ENCODE results near the gene EFCAB14.

The EFCAB14 gene

GRCh38 chr1:46646844-46647243 lies 72.1 kb downstream of the EFCAB14 start:
- Histone ChIP-seq H3K27me3 (replicated peaks; ENCODE audit: control insufficient read depth, insufficient read depth, low read length) (no peaks in the 10 kb centered on the region), H3K36me3 (ENCODE audit: control insufficient read depth, insufficient read depth, low read length) (no peaks in the 10 kb centered on the region; the same call in 1 of the 2 replicates), H3K4me3 (replicated peaks; ENCODE audit: low read depth, low read length) (no peak overlapping the region)
- no peak for DNase-seq (ENCODE audit: extremely low read depth, insufficient read length)
- TF ChIP-seq, protein P1, sequence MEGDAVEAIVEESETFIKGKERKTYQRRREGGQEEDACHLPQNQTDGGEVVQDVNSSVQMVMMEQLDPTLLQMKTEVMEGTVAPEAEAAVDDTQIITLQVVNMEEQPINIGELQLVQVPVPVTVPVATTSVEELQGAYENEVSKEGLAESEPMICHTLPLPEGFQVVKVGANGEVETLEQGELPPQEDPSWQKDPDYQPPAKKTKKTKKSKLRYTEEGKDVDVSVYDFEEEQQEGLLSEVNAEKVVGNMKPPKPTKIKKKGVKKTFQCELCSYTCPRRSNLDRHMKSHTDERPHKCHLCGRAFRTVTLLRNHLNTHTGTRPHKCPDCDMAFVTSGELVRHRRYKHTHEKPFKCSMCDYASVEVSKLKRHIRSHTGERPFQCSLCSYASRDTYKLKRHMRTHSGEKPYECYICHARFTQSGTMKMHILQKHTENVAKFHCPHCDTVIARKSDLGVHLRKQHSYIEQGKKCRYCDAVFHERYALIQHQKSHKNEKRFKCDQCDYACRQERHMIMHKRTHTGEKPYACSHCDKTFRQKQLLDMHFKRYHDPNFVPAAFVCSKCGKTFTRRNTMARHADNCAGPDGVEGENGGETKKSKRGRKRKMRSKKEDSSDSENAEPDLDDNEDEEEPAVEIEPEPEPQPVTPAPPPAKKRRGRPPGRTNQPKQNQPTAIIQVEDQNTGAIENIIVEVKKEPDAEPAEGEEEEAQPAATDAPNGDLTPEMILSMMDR (IDR thresholded peaks at IDR 0.05; ENCODE audit: insufficient read depth, low read length, poor library complexity, severe bottlenecking) = no peak

DNA sequence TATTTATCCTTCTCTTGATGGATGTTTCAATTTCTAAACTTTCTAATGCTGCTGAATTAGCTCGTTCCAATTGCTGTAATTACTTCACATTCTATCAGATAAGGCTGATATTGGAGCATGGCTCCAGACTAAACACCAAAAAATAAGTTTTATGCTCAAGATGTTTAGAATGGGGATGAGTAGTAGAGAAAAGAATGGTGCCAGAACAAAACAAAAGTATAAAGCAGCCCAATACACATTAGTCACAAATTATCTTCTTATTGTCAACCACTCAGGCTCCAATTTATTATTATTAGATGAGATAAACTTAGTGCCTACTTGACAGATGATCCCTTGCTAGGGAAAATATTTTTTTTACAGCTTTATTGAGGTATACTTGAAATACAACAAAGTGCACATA lies 72.6 kb downstream of the EFCAB14 start:
- Histone ChIP-seq H3K36me3 (ENCODE audit: control insufficient read depth, insufficient read depth, low read length) (no peaks in the 10 kb centered on the region; the same call in 1 of the 2 replicates), H3K4me3 (replicated peaks; ENCODE audit: low read depth, low read length) (no peak overlapping the region), H3K27me3 (replicated peaks; ENCODE audit: control insufficient read depth, insufficient read depth, low read length) (no peaks in the 10 kb centered on the region)
- TF ChIP-seq, protein P1 (IDR thresholded peaks at IDR 0.05; ENCODE audit: insufficient read depth, low read length, poor library complexity, severe bottlenecking) = no peak
- no peak for DNase-seq (ENCODE audit: extremely low read depth, insufficient read length)

DNA sequence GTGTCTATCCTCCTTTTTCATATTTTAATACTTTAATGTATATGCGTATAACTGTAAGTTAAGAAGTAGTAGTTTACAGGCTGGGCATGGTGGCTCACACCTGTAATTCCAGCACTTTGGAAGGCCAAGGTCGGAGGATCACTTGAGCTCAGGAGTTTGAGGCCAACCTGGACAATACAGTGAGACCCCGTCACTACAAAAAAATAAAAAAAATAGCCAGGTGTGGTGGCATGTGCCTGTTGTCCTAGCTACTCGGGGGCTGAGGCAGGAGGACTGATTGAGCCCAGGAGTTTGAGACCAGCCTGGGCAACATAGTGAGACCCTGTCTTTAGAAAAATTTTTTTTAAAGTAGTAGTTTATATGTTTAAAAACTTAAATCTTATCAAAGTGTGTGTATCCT lies 73.1 kb downstream of the EFCAB14 start:
- DNase-seq (ENCODE audit: extremely low read depth, insufficient read length) = no peak
- Histone ChIP-seq H3K4me3 (replicated peaks; ENCODE audit: low read depth, low read length) (no peak overlapping the region), H3K36me3 (ENCODE audit: control insufficient read depth, insufficient read depth, low read length) (no peaks in the 10 kb centered on the region; the same call in 1 of the 2 replicates), H3K27me3 (replicated peaks; ENCODE audit: control insufficient read depth, insufficient read depth, low read length) (no peaks in the 10 kb centered on the region)
- TF ChIP-seq, protein P1 (IDR thresholded peaks at IDR 0.05; ENCODE audit: insufficient read depth, low read length, poor library complexity, severe bottlenecking) = no peak

- TF ChIP-seq, protein P1 (IDR thresholded peaks at IDR 0.05; ENCODE audit: insufficient read depth, low read length, poor library complexity, severe bottlenecking) = no peak
- no peak overlapping the region for H3K4me3 ChIP-seq (replicated peaks; ENCODE audit: low read depth, low read length)
- H3K27me3 ChIP-seq (replicated peaks; ENCODE audit: control insufficient read depth, insufficient read depth, low read length) = no peaks in the 10 kb centered on the region
- H3K36me3 ChIP-seq (ENCODE audit: control insufficient read depth, insufficient read depth, low read length) = no peaks in the 10 kb centered on the region; the same call in 1 of the 2 replicates
- no peak for DNase-seq (ENCODE audit: extremely low read depth, insufficient read length)
These were observed 75.5 kb downstream of the EFCAB14 start for GRCh38 chr1:46643368-46643775.

DNA sequence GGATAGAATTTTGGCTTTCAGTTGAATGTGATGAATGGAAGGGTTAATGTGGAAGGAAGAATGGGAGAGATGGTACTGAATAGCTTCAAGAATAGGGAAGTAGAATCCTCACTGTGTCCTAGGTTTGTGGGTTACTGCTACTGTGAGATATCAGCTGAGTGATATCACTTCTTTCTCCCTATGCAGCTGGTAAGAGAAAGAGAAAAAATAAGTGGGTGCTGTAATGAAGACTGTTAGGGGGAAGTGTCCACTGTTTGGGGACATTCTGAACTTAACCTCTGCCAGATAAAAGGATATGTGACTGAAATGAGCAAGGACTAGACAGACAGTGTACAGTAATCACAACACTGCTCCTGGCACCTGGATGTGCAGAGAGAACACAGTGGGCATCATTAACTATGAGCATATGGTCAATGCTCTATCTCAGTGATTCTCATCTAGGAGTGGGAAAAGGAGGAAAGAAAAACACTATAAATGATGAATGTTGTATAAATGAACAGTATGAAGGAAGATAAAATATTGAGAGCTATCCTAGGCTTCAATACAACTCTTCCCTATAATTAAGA lies 76.7 kb downstream of the EFCAB14 start:
- TF ChIP-seq, protein P1 (IDR thresholded peaks at IDR 0.05; ENCODE audit: insufficient read depth, low read length, poor library complexity, severe bottlenecking) = no peak

DNA sequence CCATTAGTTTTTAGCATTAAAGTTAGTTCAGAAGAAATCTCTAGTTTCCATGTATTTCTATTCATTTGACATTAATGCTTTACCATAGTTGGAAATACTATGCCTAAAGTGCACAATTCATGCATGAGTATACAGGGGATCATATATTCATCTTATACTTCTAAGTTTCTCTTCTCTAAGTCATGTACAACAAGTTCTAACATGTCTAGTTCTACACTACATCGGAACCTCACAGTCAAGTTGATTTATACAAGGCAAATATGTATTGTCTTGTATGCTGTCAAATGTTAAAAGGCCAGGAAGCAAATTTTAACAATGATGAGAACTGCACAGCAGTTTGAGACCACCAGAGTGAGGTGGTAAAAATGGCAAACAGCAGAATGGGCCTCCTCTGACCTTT lies 79.4 kb downstream of the EFCAB14 start:
- no peaks in the 10 kb centered on the region for H3K27me3 ChIP-seq (replicated peaks; ENCODE audit: control insufficient read depth, insufficient read depth, low read length)
- TF ChIP-seq, protein P1 (IDR thresholded peaks at IDR 0.05; ENCODE audit: insufficient read depth, low read length, poor library complexity, severe bottlenecking) = no peak
- no peak for DNase-seq (ENCODE audit: extremely low read depth, insufficient read length)
- H3K4me3 ChIP-seq (replicated peaks; ENCODE audit: low read depth, low read length) = no peak overlapping the region
- H3K36me3 ChIP-seq (ENCODE audit: control insufficient read depth, insufficient read depth, low read length) = peaks cover 4% of the 10 kb centered on the region

More for the DNA sequence above, 76.7 kb downstream of the EFCAB14 start:
- Histone ChIP-seq H3K4me3 (replicated peaks; ENCODE audit: low read depth, low read length) (no peak overlapping the region), H3K36me3 (ENCODE audit: control insufficient read depth, insufficient read depth, low read length) (no peaks in the 10 kb centered on the region; the same call in none of the 2 replicates), H3K27me3 (replicated peaks; ENCODE audit: control insufficient read depth, insufficient read depth, low read length) (no peaks in the 10 kb centered on the region)
- no peak for DNase-seq (ENCODE audit: extremely low read depth, insufficient read length)
